NCI-H2196 treated with DMSO at 0.1 percent for 48 hours (cell line): ENCODE measurements around the gene B3GNT3.
"Not testable (repeated sequence)": the region's sequence is repeated elsewhere in the genome, so short reads cannot be mapped to it uniquely, and the experiment has no call there.

Experiments
- DNase-seq: peaks from one replicate; lab custom pipeline; 2025; ENCODE audit not compliant: unreplicated experiment; lab: John Stamatoyannopoulos, UW

B3GNT3 gene

GRCh38 chr19:17765069-17765618 is 29.8 kb upstream of the B3GNT3 start:
- DNase-seq = no peak

GRCh38 chr19:17766543-17767131 is 28.3 kb upstream of the B3GNT3 start:
- peak; percentile 49 for DNase-seq

GRCh38 chr19:17767559-17767958 is 27.4 kb upstream of the B3GNT3 start:
- DNase-seq = no peak

- no peak for DNase-seq
Measured at GRCh38 chr19:17770613-17771012, 24.3 kb upstream of the B3GNT3 start.

- no peak for DNase-seq
Measured at GRCh38 chr19:17772172-17772571, 22.8 kb upstream of the B3GNT3 start.

GRCh38 chr19:17775245-17775927 is 19.6 kb upstream of the B3GNT3 start:
- DNase-seq = no peak

GRCh38 chr19:17775991-17776803 is 18.7 kb upstream of the B3GNT3 start:
- DNase-seq = no peak

- DNase-seq = not testable (repeated sequence)
Measured at GRCh38 chr19:17777840-17778239, 17.1 kb upstream of the B3GNT3 start.

GRCh38 chr19:17778251-17778967 is 16.5 kb upstream of the B3GNT3 start:
- DNase-seq = peak; percentile 30

GRCh38 chr19:17778968-17779929 is 15.7 kb upstream of the B3GNT3 start:
- DNase-seq = no peak

GRCh38 chr19:17780781-17781180 is 14.2 kb upstream of the B3GNT3 start:
- DNase-seq = no peak

GRCh38 chr19:17783721-17784120 is 11.2 kb upstream of the B3GNT3 start:
- DNase-seq = not testable (repeated sequence)

- peak; percentile 31 for DNase-seq
Measured at GRCh38 chr19:17784201-17785008, 10.5 kb upstream of the B3GNT3 start.

GRCh38 chr19:17787274-17787913 is 7.5 kb upstream of the B3GNT3 start:
- no peak for DNase-seq

- no peak for DNase-seq
Measured at GRCh38 chr19:17788632-17789031, 6.3 kb upstream of the B3GNT3 start.

GRCh38 chr19:17790059-17790780 is 4.7 kb upstream of the B3GNT3 start:
- DNase-seq = no peak

GRCh38 chr19:17794412-17794730 is 567 bp upstream of the B3GNT3 start:
- no peak for DNase-seq

GRCh38 chr19:17795495-17795856 is 538 bp downstream of the B3GNT3 start:
- no peak for DNase-seq
